NK-92 treated with Interleukin-12 subunit alpha and Interleukin-12 subunit beta, amount 100 ng/mL, for 24 hours (cell line): ENCODE measurements around the gene FAM168B.
A peak's percentile ranks its signal among the peaks of the same experiment; 100 is the strongest.
"Not testable (repeated sequence)": the region's sequence is repeated elsewhere in the genome, so short reads cannot be mapped to it uniquely, and the experiment has no call there.

Experiments
- DNase-seq: peaks from one replicate; lab custom pipeline; 2025; lab: John Stamatoyannopoulos, UW

FAM168B gene

DNA sequence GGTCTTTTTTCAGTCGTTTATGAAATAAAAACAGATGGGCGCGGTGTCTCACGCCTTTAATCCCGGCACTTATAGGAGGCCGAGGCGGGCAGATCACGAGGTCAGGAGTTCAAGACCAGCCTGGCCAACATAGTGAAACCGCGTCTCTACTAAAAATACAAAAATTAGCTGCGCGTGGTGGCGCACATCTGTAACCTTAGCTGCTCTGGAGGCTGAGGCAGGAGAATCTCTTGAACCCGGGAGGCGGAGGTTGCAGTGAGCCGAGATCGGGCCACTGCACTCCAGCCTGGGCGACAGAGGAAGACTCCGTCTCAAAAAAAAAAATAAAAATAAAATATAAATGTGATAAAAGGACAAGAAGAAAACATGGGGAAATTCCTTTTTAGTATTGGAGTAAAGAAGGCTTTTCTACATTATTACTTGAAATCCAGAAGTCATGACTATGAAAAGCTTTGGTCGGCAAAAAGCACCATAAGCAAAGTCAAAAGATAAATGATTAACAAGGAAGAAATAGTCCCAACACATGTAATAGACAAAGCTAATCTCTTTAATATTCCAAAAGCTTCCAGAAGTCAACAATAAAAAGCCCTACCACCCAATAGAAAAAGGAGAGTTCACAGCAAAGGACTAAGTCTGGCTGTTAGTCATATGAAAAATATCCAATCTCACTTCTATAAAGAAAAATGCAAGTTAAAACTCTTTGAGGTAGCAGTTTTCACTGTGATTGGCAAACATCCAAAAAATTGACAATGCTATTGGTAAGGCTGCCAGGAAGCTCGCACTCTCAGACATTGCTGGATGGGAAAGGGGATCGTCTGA is 1.4 kb upstream of the FAM168B start:
- no peak for DNase-seq

DNA sequence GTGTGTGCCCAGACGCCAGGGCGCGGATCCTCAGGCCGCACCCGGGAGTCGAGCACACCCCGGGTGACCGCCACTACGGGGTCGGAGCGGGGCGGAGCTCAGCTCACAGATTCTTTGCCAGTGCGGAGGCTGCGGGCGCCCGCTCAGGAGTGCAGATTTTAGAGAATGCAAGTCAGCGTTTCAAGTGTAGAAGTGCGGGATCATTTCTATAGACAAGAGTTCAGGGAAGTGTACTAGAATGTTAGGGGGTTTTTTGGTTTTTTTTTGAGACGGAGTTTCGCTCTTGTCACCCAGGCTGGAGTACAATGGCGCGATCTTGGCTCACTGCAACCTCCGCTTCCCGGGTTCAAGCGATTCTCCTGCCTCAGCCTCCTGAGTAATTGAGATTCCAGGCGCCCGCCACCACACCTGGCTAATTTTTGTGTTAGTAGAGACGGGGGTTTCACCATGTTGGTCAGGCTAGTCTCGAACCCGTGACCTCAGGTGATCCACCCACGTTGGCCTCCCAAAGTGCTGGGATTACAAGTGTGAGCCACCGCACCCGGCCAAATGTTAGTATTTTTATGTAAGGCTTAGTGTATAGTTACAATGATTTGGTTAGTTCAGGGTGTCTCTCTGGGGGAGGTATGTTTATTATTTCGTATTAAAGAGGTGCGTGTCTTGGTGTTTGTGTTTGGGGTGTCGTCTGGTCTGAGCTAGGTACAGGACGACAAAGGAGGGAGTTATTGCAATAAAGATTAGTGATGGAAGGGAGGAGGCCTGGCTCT is 619 bp upstream of the FAM168B start:
- peak; percentile 67 for DNase-seq

DNA sequence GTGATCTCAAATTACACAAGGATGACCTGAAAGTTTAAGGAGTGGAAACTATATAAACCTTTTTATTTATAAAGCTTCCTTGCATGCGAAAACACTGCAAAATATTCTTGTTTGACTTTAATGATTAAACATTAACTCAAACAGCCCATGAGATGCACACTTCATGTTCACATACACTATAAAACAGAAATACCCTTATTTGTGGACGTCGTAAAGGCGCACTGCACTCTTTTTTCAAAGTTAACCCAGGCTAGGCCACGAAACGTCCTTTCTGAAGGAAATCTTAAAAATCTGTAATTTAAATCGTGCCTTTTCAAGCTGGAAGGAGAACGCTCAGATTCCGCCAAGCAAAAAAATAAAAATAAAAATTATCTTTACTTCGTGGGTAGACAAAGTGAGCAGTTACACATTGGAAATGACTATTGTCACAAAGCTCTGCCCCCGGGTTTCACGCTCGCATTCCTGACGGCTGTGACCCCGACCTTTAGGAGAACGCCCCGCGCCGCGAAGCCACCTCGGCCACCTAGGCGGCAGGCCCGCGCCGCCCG is 728 bp downstream of the FAM168B start:
- DNase-seq: no peak

DNA sequence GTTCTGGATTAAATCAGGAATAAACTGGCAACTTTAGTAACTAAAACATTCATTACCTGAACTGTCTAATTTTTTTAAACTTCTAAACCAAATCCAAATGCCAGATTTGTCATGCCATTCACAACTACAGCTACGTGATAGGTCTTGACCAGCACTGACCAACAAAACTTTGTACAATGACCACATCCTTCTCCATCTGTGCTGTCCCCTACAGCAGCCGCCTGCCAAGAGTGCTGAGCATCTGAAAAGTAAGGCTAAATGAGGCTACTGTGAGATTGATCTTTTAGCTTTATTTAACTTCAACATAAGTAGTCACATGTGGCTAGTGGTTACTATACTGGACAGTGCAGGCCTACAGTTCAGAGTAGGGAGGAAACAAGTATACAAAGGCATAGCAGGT is 7.6 kb downstream of the FAM168B start:
- DNase-seq: no peak

- DNase-seq: no peak
Measured at GRCh38 chr2:131081190-131081589, 12.1 kb downstream of the FAM168B start.

DNA sequence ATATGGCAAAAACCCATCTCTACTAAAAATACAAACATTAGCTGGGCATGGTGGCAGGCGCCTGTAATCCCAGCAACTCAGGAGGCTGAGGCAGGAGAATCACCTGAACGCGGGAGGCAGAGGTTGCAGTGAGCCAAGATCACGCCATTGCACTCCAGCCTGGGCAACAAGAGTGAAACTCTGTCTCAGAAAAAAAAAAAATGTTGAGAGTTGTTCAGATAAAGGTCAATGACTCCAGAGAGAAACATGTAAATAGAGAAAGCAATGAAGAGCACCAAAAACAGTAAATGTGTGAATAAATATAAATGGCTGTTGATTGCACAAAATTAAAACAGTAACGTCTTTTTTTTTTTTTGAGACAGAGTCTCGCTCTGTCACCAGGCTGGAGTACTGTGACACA is 13.3 kb downstream of the FAM168B start:
- DNase-seq: not testable (repeated sequence)

GRCh38 chr2:131077966-131078365 is 15.3 kb downstream of the FAM168B start:
- no peak for DNase-seq

- DNase-seq: no peak
Measured at GRCh38 chr2:131077182-131077846, 15.9 kb downstream of the FAM168B start.

- no peak for DNase-seq
Measured at GRCh38 chr2:131076707-131077106, 16.6 kb downstream of the FAM168B start.

DNA sequence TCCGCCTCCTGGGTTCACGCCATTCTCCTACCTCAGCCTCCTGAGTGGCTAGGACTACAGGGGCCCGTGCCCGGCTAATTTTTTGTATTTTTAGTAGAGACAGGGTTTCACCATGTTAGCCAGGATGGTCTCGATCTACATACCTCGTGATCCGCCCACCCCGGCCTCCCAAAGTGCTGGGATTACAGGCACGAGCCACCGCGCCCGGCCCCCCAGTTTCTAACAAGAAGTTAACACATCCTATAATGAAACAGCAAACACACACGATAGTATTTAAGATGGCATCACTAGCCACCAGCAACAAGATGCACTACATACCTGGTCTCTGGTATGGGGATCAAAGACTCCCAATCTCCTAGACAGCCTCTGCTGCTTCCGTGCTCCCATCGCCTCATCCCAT is 17.7 kb downstream of the FAM168B start:
- not testable (repeated sequence) for DNase-seq

DNA sequence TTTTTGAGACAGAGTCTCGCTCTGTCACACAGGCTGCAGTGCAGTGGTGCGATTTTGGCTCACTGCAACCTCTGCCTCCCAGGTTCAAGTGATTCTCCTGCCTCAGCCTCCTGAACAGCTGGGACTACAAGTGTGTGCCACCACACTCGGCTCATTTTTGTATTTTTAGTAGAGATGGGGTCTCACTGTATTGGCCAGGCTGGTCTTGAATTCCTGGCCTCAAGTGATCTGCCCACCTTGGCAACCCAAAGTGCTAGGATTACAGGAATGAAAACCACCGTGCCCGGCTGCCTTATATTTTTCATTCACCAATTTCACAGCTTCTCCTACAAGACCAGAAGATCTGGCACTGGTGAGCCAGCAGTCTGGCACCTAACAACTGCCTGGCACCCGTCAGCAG is 25.1 kb downstream of the FAM168B start:
- DNase-seq: not testable (repeated sequence)

DNA sequence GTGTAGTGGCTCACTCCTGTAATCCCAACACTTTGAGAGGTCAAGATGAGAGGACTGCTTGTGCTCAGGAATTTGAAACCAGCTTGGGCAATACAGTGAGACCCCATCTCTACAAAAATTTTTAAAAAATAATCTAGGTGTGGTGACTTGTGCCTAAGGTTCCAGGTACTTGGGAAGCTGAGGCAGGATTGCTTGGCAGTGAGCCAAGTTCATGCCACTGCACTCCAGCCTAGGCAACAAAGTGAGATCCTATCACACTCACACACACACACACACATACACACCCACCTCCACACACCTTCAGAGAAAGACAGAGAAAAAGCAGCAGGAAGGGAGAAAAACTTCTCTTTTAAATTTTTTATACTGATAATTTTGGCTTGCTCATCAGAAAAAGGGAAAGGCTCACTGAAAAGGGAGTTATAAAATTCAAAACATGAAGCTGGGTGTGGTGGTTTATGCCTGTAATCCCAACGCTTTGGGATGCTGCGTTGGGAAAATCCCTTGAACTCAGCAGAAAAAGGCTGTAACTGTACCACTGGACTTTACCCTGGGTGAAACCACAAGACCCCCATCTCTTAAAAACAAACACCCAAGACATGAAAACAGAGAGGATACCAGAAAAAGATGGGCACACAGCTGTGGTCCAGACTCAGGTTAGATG is 25.7 kb downstream of the FAM168B start:
- no peak for DNase-seq

- DNase-seq: no peak
Measured at GRCh38 chr2:131064589-131065512, 28.4 kb downstream of the FAM168B start.

GRCh38 chr2:131063501-131064283 is 29.6 kb downstream of the FAM168B start:
- DNase-seq: no peak

- no peak for DNase-seq
Measured at GRCh38 chr2:131058920-131059319, 34.3 kb downstream of the FAM168B start.

DNA sequence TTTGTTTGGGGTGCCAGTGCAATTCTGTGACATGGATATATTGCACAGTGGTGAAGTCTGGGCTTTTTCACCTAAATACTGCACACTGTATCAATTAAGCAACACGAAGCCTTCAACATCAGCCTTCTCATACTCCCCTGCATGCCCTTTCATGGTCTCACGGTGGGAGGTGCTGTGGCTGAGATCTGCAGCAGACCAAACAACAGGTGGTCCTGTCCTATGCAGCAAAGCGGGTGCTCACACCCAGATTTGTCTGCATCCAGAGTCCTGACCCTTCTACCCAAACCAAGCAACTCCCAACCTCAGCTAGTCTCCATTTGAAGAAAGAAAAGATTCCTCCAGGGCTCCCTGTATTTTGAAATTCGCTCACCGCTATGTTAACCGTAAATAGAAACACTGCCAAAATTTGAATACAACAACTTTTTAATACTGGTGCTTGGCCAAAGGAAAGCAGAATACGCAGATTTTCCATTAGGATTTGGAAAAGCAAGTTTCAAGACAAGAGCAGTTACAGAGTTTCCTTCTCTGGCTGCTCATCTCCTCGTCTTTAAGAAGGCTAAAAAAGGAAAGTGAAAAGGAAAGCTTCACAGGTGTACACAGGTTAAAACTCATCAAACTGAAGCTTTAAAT is 34.9 kb downstream of the FAM168B start:
- DNase-seq: no peak

DNA sequence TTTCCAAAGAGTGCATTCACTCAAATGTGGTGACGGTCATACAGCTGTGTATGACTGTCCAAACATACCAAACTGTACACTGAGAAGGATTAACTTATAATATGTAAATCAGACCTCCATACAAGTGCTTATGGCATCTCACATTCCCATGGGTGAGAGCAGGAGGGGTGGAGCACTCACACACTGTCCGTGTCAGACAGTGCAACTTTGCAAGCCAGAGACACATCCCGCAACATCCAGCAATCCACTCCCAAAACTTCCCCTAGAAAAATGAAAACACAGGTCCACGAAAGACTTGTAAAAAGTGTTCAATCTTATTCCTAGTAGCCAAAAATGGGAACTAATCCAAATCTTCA is 36.4 kb downstream of the FAM168B start:
- DNase-seq: no peak

DNA sequence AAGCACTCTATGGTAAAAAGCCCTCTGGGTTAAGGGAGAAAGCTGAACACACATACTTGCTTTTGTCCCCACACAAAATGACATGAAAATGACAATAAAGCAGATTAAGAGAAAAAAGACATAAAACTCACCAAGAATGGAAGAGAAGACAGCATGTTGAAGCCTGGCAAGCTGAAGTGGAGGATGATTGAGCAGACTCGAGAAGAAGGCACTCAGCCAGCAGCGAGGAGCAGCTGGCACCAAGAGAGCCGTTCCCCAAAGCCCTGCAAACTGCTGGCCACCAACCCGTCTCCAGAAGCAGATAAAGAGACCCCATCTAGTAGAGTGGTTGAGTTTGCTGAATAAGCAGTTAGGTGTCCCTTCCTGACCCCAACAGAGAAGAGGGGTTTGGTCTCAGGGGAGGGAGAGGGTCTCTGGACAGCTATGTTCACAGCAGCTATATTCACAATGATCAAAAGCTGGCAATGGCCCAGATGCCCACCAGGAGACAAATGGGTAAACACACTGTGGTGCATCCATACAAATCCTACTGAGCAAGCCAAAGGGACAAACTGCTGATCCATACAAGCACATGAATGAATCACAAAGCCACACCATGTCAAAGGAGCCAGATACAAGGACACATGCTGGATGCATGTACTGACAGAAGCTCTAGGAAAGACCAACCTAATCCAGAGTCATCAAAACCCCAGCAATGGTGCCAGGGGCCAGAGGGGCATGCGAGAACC is 36.9 kb downstream of the FAM168B start:
- no peak for DNase-seq
